Mononuclear cell (primary cell): Measurements from ENCODE around the gene TIMD4. TPM values are rescaled to one million over a fixed set of nuclear protein-coding genes. Genes with fewer than 3 reads are reported as not detected.

Source experiments
- H3K27me3 ChIP-seq: 2 replicates; pipeline ENCODE4 v1.6.0; 2011; ENCODE audit warnings: low read length, control low read depth; ENCODE audit not compliant: insufficient read depth
- H3K4me1 ChIP-seq: 2 replicates; pipeline ENCODE4 v1.5.1; 2011; ENCODE audit warnings: mild to moderate bottlenecking, low read length, control low read depth; ENCODE audit not compliant: insufficient read depth
- H3K4me3 ChIP-seq: 2 replicates; pipeline ENCODE4 v1.5.1; 2011; ENCODE audit warnings: mild to moderate bottlenecking, low read length, moderate library complexity
- H3K9me3 ChIP-seq: 2 replicates; pipeline ENCODE4 v1.5.1; 2011; ENCODE audit warnings: low read depth, mild to moderate bottlenecking, control low read depth, low read length
- total RNA-seq: library from RNA; depleted of rRNA; stranded (reverse); fragments of >200 nt; gene quantifications from one replicate; pipeline ENCODE4 v1.2.3, GENCODE V29; 2012

Gene TIMD4
- total RNA-seq, 1 donor = 3.3 TPM

DNA sequence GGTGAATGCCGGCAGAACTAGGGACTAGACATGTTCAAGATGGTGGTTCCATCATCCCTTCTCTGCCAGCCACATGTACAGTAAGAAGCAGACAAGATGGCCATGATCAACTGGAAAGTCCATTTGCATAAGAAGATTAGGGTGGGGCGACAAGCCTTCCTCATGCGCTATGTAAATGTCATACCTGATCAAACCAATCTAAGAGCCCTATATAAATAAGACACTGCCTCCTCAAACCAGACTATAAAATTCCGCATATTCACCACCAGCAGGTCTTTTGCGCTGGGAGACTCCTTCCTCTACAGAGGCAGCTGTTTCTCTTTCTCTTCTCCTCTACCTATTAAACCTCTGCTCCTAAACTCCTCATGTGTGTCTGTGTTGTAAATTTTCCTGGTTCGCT, 53.8 kb downstream of the TIMD4 start:
- H3K4me3 ChIP-seq = no peak overlapping the region
- peaks cover 17% of the 10 kb centered on the region for H3K4me1 ChIP-seq
- no peaks in the 10 kb centered on the region for H3K27me3 ChIP-seq
- no peaks in the 10 kb centered on the region for H3K9me3 ChIP-seq

GRCh38 chr5:156907667-156908066, 55.4 kb downstream of the TIMD4 start:
- Histone ChIP-seq H3K4me1 (peaks cover 1% of the 10 kb centered on the region), H3K9me3 (no peaks in the 10 kb centered on the region), H3K27me3 (no peaks in the 10 kb centered on the region), H3K4me3 (no peak overlapping the region)

DNA sequence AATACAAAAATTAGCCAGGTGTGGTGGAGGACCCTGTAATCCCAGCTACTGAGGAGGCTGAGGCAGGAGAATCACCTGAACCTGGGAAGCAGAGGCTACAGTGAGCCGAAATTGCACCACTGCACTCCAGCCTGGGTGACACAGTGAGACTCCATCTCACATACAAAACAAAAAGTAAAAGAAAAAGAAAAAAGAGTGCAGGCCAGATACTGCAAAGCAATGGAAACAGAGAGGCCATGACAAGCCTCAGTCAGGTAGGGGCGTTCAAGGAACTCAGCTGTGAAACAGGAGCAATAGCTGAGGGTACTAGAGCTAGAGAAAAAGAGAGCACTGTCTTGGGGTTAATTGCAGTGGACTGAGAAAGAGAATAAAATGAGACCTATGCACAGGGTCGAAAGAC, 56.2 kb downstream of the TIMD4 start:
- Histone ChIP-seq H3K4me1 (no peaks in the 10 kb centered on the region), H3K9me3 (no peaks in the 10 kb centered on the region), H3K27me3 (no peaks in the 10 kb centered on the region), H3K4me3 (no peak overlapping the region)

GRCh38 chr5:156896546-156896945, 66.5 kb downstream of the TIMD4 start:
- H3K4me1 ChIP-seq = no peaks in the 10 kb centered on the region
- no peaks in the 10 kb centered on the region for H3K27me3 ChIP-seq
- no peak overlapping the region for H3K4me3 ChIP-seq
- H3K9me3 ChIP-seq = no peaks in the 10 kb centered on the region

DNA sequence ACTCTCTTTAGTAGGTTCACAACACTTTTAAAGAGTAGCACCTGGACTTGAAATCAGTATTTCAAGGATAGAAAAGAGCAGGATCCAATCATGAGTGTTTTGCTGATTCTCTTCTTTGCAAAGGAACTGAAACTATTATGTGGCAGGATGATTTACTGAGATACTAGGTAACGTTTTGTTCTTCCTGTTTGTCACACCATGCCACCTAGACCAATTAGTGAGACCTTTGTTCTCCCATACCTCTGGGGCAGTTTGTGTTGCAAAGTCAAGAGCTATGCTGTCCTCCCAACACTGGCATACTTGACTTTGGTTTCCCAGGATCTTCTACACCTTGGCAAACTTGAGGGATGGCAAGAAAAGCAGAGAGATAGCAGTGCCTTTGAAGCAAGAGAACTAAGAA, 69.5 kb downstream of the TIMD4 start:
- Histone ChIP-seq H3K9me3 (no peaks in the 10 kb centered on the region), H3K4me1 (no peaks in the 10 kb centered on the region), H3K27me3 (no peaks in the 10 kb centered on the region), H3K4me3 (no peak overlapping the region)

DNA sequence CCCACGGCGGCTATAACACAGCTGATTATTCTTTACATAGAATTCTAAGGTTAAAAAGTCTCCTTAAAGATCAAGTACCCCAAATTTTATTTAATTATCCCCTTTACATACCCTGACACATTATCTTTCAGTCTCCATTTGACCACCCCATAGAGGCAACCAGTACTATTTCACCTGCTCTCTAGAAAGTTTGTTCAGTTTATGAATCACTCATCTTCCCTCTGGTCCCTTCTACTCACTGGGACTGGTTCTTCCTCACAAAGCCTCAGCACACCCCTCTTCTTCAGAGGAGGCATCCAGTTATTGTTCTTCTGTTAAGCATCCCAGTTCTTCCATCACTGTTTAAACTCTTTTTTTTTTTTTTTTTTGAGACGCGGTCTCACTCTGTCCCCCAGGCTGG, 70.2 kb downstream of the TIMD4 start:
- H3K9me3 ChIP-seq = no peaks in the 10 kb centered on the region
- H3K27me3 ChIP-seq = no peaks in the 10 kb centered on the region
- H3K4me3 ChIP-seq = no peak overlapping the region
- H3K4me1 ChIP-seq = no peaks in the 10 kb centered on the region

DNA sequence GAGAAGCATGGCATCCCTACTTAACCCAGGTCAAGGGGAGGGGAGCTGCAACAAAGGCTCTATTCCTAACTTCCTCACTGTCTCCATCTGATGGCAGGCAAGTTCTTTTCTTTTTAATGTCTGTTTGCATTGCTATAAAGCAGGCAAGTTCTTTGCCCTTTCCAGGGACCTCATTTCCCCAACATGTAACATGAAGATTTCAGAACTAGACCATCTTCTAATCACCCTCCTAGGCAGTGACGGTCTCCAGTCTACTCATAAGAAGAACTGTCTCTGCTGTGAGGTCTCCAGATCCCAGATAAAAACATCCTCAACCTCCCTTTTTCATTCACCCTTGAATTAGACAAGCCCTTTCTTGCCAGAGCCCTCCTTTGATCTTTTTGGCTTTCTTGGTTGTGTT, 70.8 kb downstream of the TIMD4 start:
- Histone ChIP-seq H3K4me3 (no peak overlapping the region), H3K4me1 (no peaks in the 10 kb centered on the region), H3K9me3 (no peaks in the 10 kb centered on the region), H3K27me3 (no peaks in the 10 kb centered on the region)

DNA sequence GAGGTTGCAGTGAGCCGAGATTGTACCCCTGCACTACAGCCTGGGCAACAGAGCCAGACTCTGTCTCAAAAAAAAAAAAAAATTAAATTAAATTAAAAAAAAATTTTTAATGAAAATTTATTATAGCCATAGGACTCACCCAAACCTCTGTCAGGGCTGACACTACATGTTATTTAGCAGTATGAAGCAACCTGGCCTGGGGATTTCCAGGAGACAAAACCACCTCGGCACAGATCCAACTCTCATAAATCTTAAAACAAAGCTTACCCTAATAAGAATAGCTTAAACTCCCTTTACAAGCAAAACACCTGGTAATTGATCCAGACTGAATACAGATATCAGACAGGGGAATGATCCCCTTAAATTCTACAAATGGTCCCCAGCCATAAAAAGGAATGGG, 74.5 kb downstream of the TIMD4 start:
- H3K4me3 ChIP-seq = no peak overlapping the region
- H3K9me3 ChIP-seq = no peaks in the 10 kb centered on the region
- no peaks in the 10 kb centered on the region for H3K4me1 ChIP-seq
- H3K27me3 ChIP-seq = no peaks in the 10 kb centered on the region

DNA sequence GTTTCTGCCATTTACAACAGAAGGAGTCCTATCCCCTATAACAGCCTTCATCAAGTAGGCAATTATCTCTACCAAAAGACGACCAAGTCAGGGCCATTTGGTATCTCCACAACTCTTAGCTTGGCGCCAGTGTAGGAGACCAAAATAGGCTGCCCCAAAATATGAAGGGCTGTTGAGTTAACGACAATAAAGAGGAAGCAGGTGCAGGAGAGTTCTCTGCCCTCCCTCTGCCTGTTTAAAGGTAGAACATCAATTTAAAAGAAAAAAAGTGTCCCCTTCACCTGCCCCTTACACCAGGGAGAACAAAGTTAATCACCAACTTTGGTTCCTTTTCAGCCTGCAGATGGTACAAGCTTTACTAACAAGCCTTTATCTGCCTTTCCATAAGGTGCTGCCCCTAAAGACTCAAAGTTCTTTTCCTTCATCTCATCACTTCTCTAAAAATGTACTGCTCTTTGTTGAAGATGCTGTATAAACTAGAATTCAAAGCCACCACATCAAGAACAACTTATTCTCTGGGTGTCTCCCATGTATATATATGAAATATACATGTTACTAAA, 79.6 kb downstream of the TIMD4 start:
- no peaks in the 10 kb centered on the region for H3K27me3 ChIP-seq
- no peaks in the 10 kb centered on the region for H3K4me1 ChIP-seq
- H3K4me3 ChIP-seq = no peak overlapping the region
- no peaks in the 10 kb centered on the region for H3K9me3 ChIP-seq

GRCh38 chr5:156879665-156880285, 83.3 kb downstream of the TIMD4 start:
- Histone ChIP-seq H3K4me1 (no peaks in the 10 kb centered on the region), H3K9me3 (no peaks in the 10 kb centered on the region), H3K27me3 (no peaks in the 10 kb centered on the region), H3K4me3 (no peak overlapping the region)

DNA sequence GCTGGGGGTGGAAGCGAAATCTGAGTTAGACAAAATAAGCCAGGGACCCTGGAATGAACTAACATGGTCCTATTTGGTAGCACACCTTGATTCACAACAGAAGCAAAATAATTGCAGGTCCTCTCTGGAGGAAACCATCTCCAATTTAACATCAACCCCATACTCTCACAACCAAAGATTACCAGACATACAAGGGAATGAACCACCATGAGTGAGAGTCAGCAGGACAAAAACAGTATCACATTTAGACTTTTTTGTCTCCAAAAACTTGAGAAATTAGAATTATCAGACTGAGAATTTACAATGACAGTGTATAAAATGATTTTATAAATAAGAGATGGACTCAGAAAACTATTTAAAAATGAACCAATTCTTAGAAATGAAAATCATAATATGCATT, 91.8 kb downstream of the TIMD4 start:
- H3K27me3 ChIP-seq = no peaks in the 10 kb centered on the region
- no peak overlapping the region for H3K4me3 ChIP-seq
- H3K9me3 ChIP-seq = peaks cover 7% of the 10 kb centered on the region
- no peaks in the 10 kb centered on the region for H3K4me1 ChIP-seq

- H3K9me3 ChIP-seq = peaks cover 7% of the 10 kb centered on the region
- H3K4me1 ChIP-seq = no peaks in the 10 kb centered on the region
- H3K27me3 ChIP-seq = no peaks in the 10 kb centered on the region
- no peak overlapping the region for H3K4me3 ChIP-seq
Observed at GRCh38 chr5:156870498-156870839, 92.6 kb downstream of the TIMD4 start.

Other genes with a start within 250 kb of the TIMD4 start
- 0.52 TPM for gene PPP1R2B, start 112.9 kb downstream of the TIMD4 start, total RNA-seq
- 1.3 TPM for gene HAVCR1, start 95.9 kb upstream of the TIMD4 start, total RNA-seq
- 27.3 TPM for gene HAVCR2, start 145.8 kb upstream of the TIMD4 start, total RNA-seq
- 12.0 TPM for gene MED7, start 179.6 kb upstream of the TIMD4 start, total RNA-seq
- not detected for gene GARIN3, start 203.0 kb upstream of the TIMD4 start, total RNA-seq
- gene ITK, start 217.6 kb upstream of the TIMD4 start, total RNA-seq = 209 TPM